Prostate gland (tissue), 2 donors: Measurements from ENCODE around the gene TGIF2.

Experiments
- POLR2A ChIP-seq: fragments of 450-650 bp; IDR thresholded peaks from one replicate; pipeline ENCODE4 v1.6.1; 2016; ENCODE audit warnings: antibody characterized with exemption, mild to moderate bottlenecking
- POLR2AphosphoS5 ChIP-seq: sonication (generic); formaldehyde crosslinking; IDR thresholded peaks from one replicate; pipeline ENCODE4 v1.6.1; 2017; ENCODE audit warnings: antibody characterized with exemption
- TF ChIP-seq, protein P1 (sequence below), 4 experiments: fragments of 200-600 bp in 2 of 4; fragments of 450-650 bp in 2 of 4; sonication (generic) in 2 of 4; IDR thresholded peaks; 1 replicate in 3 of 4; 2 replicates in 1 of 4; pipeline ENCODE4 v1.5.1; 2016 to 2019; ENCODE audit warnings: antibody characterized with exemption in 4 of 4, mild to moderate bottlenecking in 2 of 4, moderate library complexity in 2 of 4

DNA sequence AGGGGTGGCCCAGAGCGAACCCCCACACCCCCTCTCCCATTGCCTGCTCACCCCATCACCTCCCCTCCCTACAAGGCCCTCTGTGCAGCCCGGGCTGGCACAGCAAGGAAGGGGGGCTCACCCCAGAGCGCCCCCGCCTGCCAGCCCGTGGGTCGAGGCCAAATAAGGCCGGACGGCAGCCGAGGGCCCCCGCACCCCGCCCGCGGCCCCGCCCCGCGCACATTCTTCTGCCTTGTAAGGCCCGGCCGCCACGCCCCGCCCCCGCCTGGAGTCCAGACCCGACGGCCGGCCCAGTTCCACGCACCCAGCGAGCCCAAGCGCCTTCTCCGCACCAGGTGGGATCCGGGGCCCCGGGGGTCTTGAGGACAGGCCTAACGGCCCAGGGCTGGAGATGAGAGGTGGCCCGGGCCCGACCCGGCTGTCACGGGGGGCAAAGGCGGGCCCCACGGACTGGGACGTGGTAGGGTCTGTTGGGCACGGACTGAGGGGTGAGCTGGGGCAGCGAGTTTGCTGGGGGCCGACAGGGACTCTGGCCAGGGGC is 32.1 kb upstream of the TGIF2 start, which contains the start of gene MYL9:
- peak; percentile 28 for TF ChIP-seq POLR2A
- TF ChIP-seq, protein P1, sequence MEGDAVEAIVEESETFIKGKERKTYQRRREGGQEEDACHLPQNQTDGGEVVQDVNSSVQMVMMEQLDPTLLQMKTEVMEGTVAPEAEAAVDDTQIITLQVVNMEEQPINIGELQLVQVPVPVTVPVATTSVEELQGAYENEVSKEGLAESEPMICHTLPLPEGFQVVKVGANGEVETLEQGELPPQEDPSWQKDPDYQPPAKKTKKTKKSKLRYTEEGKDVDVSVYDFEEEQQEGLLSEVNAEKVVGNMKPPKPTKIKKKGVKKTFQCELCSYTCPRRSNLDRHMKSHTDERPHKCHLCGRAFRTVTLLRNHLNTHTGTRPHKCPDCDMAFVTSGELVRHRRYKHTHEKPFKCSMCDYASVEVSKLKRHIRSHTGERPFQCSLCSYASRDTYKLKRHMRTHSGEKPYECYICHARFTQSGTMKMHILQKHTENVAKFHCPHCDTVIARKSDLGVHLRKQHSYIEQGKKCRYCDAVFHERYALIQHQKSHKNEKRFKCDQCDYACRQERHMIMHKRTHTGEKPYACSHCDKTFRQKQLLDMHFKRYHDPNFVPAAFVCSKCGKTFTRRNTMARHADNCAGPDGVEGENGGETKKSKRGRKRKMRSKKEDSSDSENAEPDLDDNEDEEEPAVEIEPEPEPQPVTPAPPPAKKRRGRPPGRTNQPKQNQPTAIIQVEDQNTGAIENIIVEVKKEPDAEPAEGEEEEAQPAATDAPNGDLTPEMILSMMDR (IDR thresholded peaks at IDR 0.05) = no peak
- TF ChIP-seq POLR2AphosphoS5 = peak; percentile 26
